ENCODE measurements around the gene SYT17. TPM values are rescaled to one million over a fixed set of nuclear protein-coding genes. Genes with fewer than 3 reads are reported as not detected.

Gene SYT17
- total and polyA plus RNA-seq, 10 of the 15 experiments (the other 5 are each of a cell fraction or from before 2014, with no cell fraction given): 3.7 to 12.3 (median 5.0) TPM

- no peak for TF ChIP-seq SRF (IDR thresholded peaks at IDR 0.05; ENCODE audit: low read depth in 2 of 2, low read length in 2 of 2)
- no peak for TF ChIP-seq MYB (IDR thresholded peaks at IDR 0.05; ENCODE audit: borderline replicate concordance, low read depth, low read length)
- no peak for TF ChIP-seq PAX5 (IDR thresholded peaks at IDR 0.05; ENCODE audit: borderline replicate concordance, low read depth, low read length)
- no peak for TF ChIP-seq SKIL (IDR thresholded peaks at IDR 0.05; ENCODE audit: low read depth, poor library complexity, severe bottlenecking)
- TF ChIP-seq CBX5 (IDR thresholded peaks at IDR 0.05; ENCODE audit: low read depth): no peak
- no peak for TF ChIP-seq MTA2 (IDR thresholded peaks at IDR 0.05; ENCODE audit: low read depth)
- no peak for TF ChIP-seq SREBF2 (IDR thresholded peaks at IDR 0.05; ENCODE audit: low read length)
- TF ChIP-seq, protein P1, sequence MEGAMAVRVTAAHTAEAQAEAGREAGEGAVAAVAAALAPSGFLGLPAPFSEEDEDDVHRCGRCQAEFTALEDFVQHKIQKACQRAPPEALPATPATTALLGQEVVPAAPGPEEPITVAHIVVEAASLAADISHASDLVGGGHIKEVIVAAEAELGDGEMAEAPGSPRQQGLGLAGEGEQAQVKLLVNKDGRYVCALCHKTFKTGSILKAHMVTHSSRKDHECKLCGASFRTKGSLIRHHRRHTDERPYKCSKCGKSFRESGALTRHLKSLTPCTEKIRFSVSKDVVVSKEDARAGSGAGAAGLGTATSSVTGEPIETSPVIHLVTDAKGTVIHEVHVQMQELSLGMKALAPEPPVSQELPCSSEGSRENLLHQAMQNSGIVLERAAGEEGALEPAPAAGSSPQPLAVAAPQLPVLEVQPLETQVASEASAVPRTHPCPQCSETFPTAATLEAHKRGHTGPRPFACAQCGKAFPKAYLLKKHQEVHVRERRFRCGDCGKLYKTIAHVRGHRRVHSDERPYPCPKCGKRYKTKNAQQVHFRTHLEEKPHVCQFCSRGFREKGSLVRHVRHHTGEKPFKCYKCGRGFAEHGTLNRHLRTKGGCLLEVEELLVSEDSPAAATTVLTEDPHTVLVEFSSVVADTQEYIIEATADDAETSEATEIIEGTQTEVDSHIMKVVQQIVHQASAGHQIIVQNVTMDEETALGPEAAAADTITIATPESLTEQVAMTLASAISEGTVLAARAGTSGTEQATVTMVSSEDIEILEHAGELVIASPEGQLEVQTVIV (IDR thresholded peaks at IDR 0.05; ENCODE audit: borderline replicate concordance, partially characterized antibody): no peak
- TF ChIP-seq, protein P2, sequence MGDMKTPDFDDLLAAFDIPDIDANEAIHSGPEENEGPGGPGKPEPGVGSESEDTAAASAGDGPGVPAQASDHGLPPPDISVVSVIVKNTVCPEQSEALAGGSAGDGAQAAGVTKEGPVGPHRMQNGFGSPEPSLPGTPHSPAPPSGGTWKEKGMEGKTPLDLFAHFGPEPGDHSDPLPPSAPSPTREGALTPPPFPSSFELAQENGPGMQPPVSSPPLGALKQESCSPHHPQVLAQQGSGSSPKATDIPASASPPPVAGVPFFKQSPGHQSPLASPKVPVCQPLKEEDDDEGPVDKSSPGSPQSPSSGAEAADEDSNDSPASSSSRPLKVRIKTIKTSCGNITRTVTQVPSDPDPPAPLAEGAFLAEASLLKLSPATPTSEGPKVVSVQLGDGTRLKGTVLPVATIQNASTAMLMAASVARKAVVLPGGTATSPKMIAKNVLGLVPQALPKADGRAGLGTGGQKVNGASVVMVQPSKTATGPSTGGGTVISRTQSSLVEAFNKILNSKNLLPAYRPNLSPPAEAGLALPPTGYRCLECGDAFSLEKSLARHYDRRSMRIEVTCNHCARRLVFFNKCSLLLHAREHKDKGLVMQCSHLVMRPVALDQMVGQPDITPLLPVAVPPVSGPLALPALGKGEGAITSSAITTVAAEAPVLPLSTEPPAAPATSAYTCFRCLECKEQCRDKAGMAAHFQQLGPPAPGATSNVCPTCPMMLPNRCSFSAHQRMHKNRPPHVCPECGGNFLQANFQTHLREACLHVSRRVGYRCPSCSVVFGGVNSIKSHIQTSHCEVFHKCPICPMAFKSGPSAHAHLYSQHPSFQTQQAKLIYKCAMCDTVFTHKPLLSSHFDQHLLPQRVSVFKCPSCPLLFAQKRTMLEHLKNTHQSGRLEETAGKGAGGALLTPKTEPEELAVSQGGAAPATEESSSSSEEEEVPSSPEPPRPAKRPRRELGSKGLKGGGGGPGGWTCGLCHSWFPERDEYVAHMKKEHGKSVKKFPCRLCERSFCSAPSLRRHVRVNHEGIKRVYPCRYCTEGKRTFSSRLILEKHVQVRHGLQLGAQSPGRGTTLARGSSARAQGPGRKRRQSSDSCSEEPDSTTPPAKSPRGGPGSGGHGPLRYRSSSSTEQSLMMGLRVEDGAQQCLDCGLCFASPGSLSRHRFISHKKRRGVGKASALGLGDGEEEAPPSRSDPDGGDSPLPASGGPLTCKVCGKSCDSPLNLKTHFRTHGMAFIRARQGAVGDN (IDR thresholded peaks at IDR 0.05): no peak
- no peak for TF ChIP-seq TBL1XR1 (IDR thresholded peaks at IDR 0.05; ENCODE audit: low read depth, low read length)
- TF ChIP-seq HSF1 (IDR thresholded peaks at IDR 0.05; ENCODE audit: low read depth, low read length): no peak
- TF ChIP-seq TCF3 (IDR thresholded peaks at IDR 0.05; ENCODE audit: borderline replicate concordance, insufficient read depth, low read depth, low read length): no peak
- no peak for TF ChIP-seq JUNB (IDR thresholded peaks at IDR 0.05)
- TF ChIP-seq BCL11A (IDR thresholded peaks at IDR 0.05; ENCODE audit: low read depth, low read length): no peak
Measured at GRCh38 chr16:19236561-19237209, 68.6 kb downstream of the SYT17 start (continued).

Measured in GM12878 (cell line).